ENCODE data around the gene CLRN1.

The CLRN1 gene

GRCh38 chr3:150905339-150905738, 67.2 kb downstream of the CLRN1 start, which contains the start of gene MINDY4B:
Gene MINDY4B (minus strand): TSS chr3:150905439. CDS start chr3:150905439, 0 bp downstream.
- Histone ChIP-seq H3K27me3 (ENCODE audit: control insufficient read depth, insufficient read depth, low read length) (no peaks in the 10 kb centered on the region), H3K9ac (ENCODE audit: low read length) (no peak within 1 kb of the TSS), H3K27ac (ENCODE audit: low read depth, low read length) (no peak within 1 kb of the TSS), H3K4me1 (ENCODE audit: control insufficient read depth, insufficient read depth, low read length) (no peaks in the 10 kb centered on the region), H3K36me3 (ENCODE audit: control insufficient read depth, insufficient read depth, low read length) (no peaks in the 10 kb centered on the region), H3K4me3 (ENCODE audit: low read length) (no peak within 1 kb of the TSS)

GRCh38 chr3:150902988-150903387, 69.5 kb downstream of the CLRN1 start:
- Histone ChIP-seq H3K4me1 (ENCODE audit: control insufficient read depth, insufficient read depth, low read length) (no peaks in the 10 kb centered on the region), H3K27ac (ENCODE audit: low read depth, low read length) (no peak overlapping the region), H3K27me3 (ENCODE audit: control insufficient read depth, insufficient read depth, low read length) (no peaks in the 10 kb centered on the region), H3K4me3 (ENCODE audit: low read length) (no peak overlapping the region), H3K9ac (ENCODE audit: low read length) (no peak overlapping the region), H3K36me3 (ENCODE audit: control insufficient read depth, insufficient read depth, low read length) (no peaks in the 10 kb centered on the region)

- Histone ChIP-seq H3K27me3 (ENCODE audit: control insufficient read depth, insufficient read depth, low read length) (no peaks in the 10 kb centered on the region), H3K27ac (ENCODE audit: low read depth, low read length) (no peak overlapping the region), H3K9ac (ENCODE audit: low read length) (no peak overlapping the region), H3K4me3 (ENCODE audit: low read length) (no peak overlapping the region), H3K4me1 (ENCODE audit: control insufficient read depth, insufficient read depth, low read length) (no peaks in the 10 kb centered on the region), H3K36me3 (ENCODE audit: control insufficient read depth, insufficient read depth, low read length) (no peaks in the 10 kb centered on the region)
These were observed 70.7 kb downstream of the CLRN1 start for GRCh38 chr3:150901793-150902192.

- no peak overlapping the region for H3K9ac ChIP-seq (ENCODE audit: low read length)
- H3K4me3 ChIP-seq (ENCODE audit: low read length): no peak overlapping the region
- no peak overlapping the region for H3K27ac ChIP-seq (ENCODE audit: low read depth, low read length)
- no peaks in the 10 kb centered on the region for H3K4me1 ChIP-seq (ENCODE audit: control insufficient read depth, insufficient read depth, low read length)
- H3K36me3 ChIP-seq (ENCODE audit: control insufficient read depth, insufficient read depth, low read length): no peaks in the 10 kb centered on the region
- H3K27me3 ChIP-seq (ENCODE audit: control insufficient read depth, insufficient read depth, low read length): no peaks in the 10 kb centered on the region
These were observed 73.4 kb downstream of the CLRN1 start for GRCh38 chr3:150899141-150899540.

GRCh38 chr3:150898046-150898754, 74.3 kb downstream of the CLRN1 start:
- no peaks in the 10 kb centered on the region for H3K36me3 ChIP-seq (ENCODE audit: control insufficient read depth, insufficient read depth, low read length)
- H3K9ac ChIP-seq (ENCODE audit: low read length): no peak overlapping the region
- H3K27me3 ChIP-seq (ENCODE audit: control insufficient read depth, insufficient read depth, low read length): no peaks in the 10 kb centered on the region
- no peak overlapping the region for H3K4me3 ChIP-seq (ENCODE audit: low read length)
- no peaks in the 10 kb centered on the region for H3K4me1 ChIP-seq (ENCODE audit: control insufficient read depth, insufficient read depth, low read length)
- no peak overlapping the region for H3K27ac ChIP-seq (ENCODE audit: low read depth, low read length)

- H3K9ac ChIP-seq (ENCODE audit: low read length): no peak overlapping the region
- no peaks in the 10 kb centered on the region for H3K27me3 ChIP-seq (ENCODE audit: control insufficient read depth, insufficient read depth, low read length)
- no peak overlapping the region for H3K4me3 ChIP-seq (ENCODE audit: low read length)
- H3K27ac ChIP-seq (ENCODE audit: low read depth, low read length): no peak overlapping the region
- no peaks in the 10 kb centered on the region for H3K36me3 ChIP-seq (ENCODE audit: control insufficient read depth, insufficient read depth, low read length)
- no peaks in the 10 kb centered on the region for H3K4me1 ChIP-seq (ENCODE audit: control insufficient read depth, insufficient read depth, low read length)
These were observed 74.9 kb downstream of the CLRN1 start for GRCh38 chr3:150897592-150897991.

- no peaks in the 10 kb centered on the region for H3K4me1 ChIP-seq (ENCODE audit: control insufficient read depth, insufficient read depth, low read length)
- H3K27ac ChIP-seq (ENCODE audit: low read depth, low read length): no peak overlapping the region
- no peaks in the 10 kb centered on the region for H3K36me3 ChIP-seq (ENCODE audit: control insufficient read depth, insufficient read depth, low read length)
- no peak overlapping the region for H3K4me3 ChIP-seq (ENCODE audit: low read length)
- H3K9ac ChIP-seq (ENCODE audit: low read length): no peak overlapping the region
- H3K27me3 ChIP-seq (ENCODE audit: control insufficient read depth, insufficient read depth, low read length): no peaks in the 10 kb centered on the region
These were observed 81.7 kb downstream of the CLRN1 start for GRCh38 chr3:150890831-150891230.

GRCh38 chr3:150890295-150890694, 82.2 kb downstream of the CLRN1 start:
- H3K27ac ChIP-seq (ENCODE audit: low read depth, low read length): no peak overlapping the region
- no peak overlapping the region for H3K9ac ChIP-seq (ENCODE audit: low read length)
- no peaks in the 10 kb centered on the region for H3K4me1 ChIP-seq (ENCODE audit: control insufficient read depth, insufficient read depth, low read length)
- no peaks in the 10 kb centered on the region for H3K27me3 ChIP-seq (ENCODE audit: control insufficient read depth, insufficient read depth, low read length)
- no peak overlapping the region for H3K4me3 ChIP-seq (ENCODE audit: low read length)
- no peaks in the 10 kb centered on the region for H3K36me3 ChIP-seq (ENCODE audit: control insufficient read depth, insufficient read depth, low read length)

GRCh38 chr3:150889106-150889505, 83.4 kb downstream of the CLRN1 start:
- Histone ChIP-seq H3K9ac (ENCODE audit: low read length) (no peak overlapping the region), H3K4me3 (ENCODE audit: low read length) (no peak overlapping the region), H3K27me3 (ENCODE audit: control insufficient read depth, insufficient read depth, low read length) (no peaks in the 10 kb centered on the region), H3K27ac (ENCODE audit: low read depth, low read length) (no peak overlapping the region), H3K4me1 (ENCODE audit: control insufficient read depth, insufficient read depth, low read length) (no peaks in the 10 kb centered on the region), H3K36me3 (ENCODE audit: control insufficient read depth, insufficient read depth, low read length) (no peaks in the 10 kb centered on the region)

GRCh38 chr3:150887031-150887430, 85.5 kb downstream of the CLRN1 start:
- Histone ChIP-seq H3K9ac (ENCODE audit: low read length) (no peak overlapping the region), H3K4me3 (ENCODE audit: low read length) (no peak overlapping the region), H3K36me3 (ENCODE audit: control insufficient read depth, insufficient read depth, low read length) (no peaks in the 10 kb centered on the region), H3K27me3 (ENCODE audit: control insufficient read depth, insufficient read depth, low read length) (no peaks in the 10 kb centered on the region), H3K4me1 (ENCODE audit: control insufficient read depth, insufficient read depth, low read length) (no peaks in the 10 kb centered on the region), H3K27ac (ENCODE audit: low read depth, low read length) (no peak overlapping the region)

- Histone ChIP-seq H3K36me3 (ENCODE audit: control insufficient read depth, insufficient read depth, low read length) (no peaks in the 10 kb centered on the region), H3K9ac (ENCODE audit: low read length) (no peak overlapping the region), H3K27ac (ENCODE audit: low read depth, low read length) (no peak overlapping the region), H3K4me3 (ENCODE audit: low read length) (no peak overlapping the region), H3K4me1 (ENCODE audit: control insufficient read depth, insufficient read depth, low read length) (no peaks in the 10 kb centered on the region), H3K27me3 (ENCODE audit: control insufficient read depth, insufficient read depth, low read length) (no peaks in the 10 kb centered on the region)
These were observed 87.0 kb downstream of the CLRN1 start for GRCh38 chr3:150885535-150885934.

GRCh38 chr3:150878996-150879575, 93.4 kb downstream of the CLRN1 start:
- Histone ChIP-seq H3K9ac (ENCODE audit: low read length) (no peak overlapping the region), H3K4me3 (ENCODE audit: low read length) (no peak overlapping the region), H3K27me3 (ENCODE audit: control insufficient read depth, insufficient read depth, low read length) (no peaks in the 10 kb centered on the region), H3K36me3 (ENCODE audit: control insufficient read depth, insufficient read depth, low read length) (no peaks in the 10 kb centered on the region), H3K27ac (ENCODE audit: low read depth, low read length) (no peak overlapping the region), H3K4me1 (ENCODE audit: control insufficient read depth, insufficient read depth, low read length) (no peaks in the 10 kb centered on the region)

GRCh38 chr3:150878290-150878689, 94.2 kb downstream of the CLRN1 start:
- no peaks in the 10 kb centered on the region for H3K27me3 ChIP-seq (ENCODE audit: control insufficient read depth, insufficient read depth, low read length)
- H3K9ac ChIP-seq (ENCODE audit: low read length): no peak overlapping the region
- H3K36me3 ChIP-seq (ENCODE audit: control insufficient read depth, insufficient read depth, low read length): no peaks in the 10 kb centered on the region
- no peaks in the 10 kb centered on the region for H3K4me1 ChIP-seq (ENCODE audit: control insufficient read depth, insufficient read depth, low read length)
- no peak overlapping the region for H3K27ac ChIP-seq (ENCODE audit: low read depth, low read length)
- H3K4me3 ChIP-seq (ENCODE audit: low read length): no peak overlapping the region
